ENCODE measurements around the gene C4orf50.

DNA sequence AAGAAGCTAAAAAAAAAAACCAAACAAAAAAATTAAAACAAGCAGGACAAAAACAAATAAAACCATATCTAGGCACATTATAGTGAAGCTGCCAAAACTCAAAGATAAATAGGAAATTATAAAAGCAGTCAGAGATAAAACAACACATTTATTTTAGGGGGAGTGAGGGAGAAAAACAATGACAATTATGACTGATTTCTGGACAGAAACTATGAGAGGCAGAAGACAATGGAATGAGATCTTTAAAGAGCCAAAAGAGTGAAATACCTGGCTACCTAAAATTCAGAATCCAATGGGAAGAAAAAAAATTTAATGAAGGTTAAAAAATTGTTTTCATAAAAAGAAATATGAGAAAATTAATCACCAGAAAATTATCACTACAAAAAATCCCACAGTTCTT lies 33.4 kb downstream of the C4orf50 start:
- no peak for TF ChIP-seq ZFP3 (CRISPR knock-in tag; IDR thresholded peaks at IDR 0.05)
- TF ChIP-seq, protein P1, sequence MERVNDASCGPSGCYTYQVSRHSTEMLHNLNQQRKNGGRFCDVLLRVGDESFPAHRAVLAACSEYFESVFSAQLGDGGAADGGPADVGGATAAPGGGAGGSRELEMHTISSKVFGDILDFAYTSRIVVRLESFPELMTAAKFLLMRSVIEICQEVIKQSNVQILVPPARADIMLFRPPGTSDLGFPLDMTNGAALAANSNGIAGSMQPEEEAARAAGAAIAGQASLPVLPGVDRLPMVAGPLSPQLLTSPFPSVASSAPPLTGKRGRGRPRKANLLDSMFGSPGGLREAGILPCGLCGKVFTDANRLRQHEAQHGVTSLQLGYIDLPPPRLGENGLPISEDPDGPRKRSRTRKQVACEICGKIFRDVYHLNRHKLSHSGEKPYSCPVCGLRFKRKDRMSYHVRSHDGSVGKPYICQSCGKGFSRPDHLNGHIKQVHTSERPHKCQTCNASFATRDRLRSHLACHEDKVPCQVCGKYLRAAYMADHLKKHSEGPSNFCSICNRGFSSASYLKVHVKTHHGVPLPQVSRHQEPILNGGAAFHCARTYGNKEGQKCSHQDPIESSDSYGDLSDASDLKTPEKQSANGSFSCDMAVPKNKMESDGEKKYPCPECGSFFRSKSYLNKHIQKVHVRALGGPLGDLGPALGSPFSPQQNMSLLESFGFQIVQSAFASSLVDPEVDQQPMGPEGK (CRISPR knock-in tag; IDR thresholded peaks at IDR 0.05; ENCODE audit: borderline replicate concordance) = no peak
- no peak for TF ChIP-seq ARNTL (CRISPR knock-in tag; IDR thresholded peaks at IDR 0.05; ENCODE audit: borderline replicate concordance, low read depth)
- no peak for TF ChIP-seq RARB (CRISPR knock-in tag; IDR thresholded peaks at IDR 0.05)
- TF ChIP-seq ESRRG (CRISPR knock-in tag; IDR thresholded peaks at IDR 0.05) = no peak
- no peak for TF ChIP-seq CSDC2 (CRISPR knock-in tag; IDR thresholded peaks at IDR 0.05)
- no peak for TF ChIP-seq PPARA (CRISPR knock-in tag; IDR thresholded peaks at IDR 0.05; ENCODE audit: borderline replicate concordance)
- TF ChIP-seq ISL1 (CRISPR knock-in tag; IDR thresholded peaks at IDR 0.05) = no peak
- TF ChIP-seq, protein P2, sequence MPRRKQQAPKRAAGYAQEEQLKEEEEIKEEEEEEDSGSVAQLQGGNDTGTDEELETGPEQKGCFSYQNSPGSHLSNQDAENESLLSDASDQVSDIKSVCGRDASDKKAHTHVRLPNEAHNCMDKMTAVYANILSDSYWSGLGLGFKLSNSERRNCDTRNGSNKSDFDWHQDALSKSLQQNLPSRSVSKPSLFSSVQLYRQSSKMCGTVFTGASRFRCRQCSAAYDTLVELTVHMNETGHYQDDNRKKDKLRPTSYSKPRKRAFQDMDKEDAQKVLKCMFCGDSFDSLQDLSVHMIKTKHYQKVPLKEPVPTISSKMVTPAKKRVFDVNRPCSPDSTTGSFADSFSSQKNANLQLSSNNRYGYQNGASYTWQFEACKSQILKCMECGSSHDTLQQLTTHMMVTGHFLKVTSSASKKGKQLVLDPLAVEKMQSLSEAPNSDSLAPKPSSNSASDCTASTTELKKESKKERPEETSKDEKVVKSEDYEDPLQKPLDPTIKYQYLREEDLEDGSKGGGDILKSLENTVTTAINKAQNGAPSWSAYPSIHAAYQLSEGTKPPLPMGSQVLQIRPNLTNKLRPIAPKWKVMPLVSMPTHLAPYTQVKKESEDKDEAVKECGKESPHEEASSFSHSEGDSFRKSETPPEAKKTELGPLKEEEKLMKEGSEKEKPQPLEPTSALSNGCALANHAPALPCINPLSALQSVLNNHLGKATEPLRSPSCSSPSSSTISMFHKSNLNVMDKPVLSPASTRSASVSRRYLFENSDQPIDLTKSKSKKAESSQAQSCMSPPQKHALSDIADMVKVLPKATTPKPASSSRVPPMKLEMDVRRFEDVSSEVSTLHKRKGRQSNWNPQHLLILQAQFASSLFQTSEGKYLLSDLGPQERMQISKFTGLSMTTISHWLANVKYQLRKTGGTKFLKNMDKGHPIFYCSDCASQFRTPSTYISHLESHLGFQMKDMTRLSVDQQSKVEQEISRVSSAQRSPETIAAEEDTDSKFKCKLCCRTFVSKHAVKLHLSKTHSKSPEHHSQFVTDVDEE (CRISPR knock-in tag; IDR thresholded peaks at IDR 0.05) = no peak
- TF ChIP-seq, protein P3, sequence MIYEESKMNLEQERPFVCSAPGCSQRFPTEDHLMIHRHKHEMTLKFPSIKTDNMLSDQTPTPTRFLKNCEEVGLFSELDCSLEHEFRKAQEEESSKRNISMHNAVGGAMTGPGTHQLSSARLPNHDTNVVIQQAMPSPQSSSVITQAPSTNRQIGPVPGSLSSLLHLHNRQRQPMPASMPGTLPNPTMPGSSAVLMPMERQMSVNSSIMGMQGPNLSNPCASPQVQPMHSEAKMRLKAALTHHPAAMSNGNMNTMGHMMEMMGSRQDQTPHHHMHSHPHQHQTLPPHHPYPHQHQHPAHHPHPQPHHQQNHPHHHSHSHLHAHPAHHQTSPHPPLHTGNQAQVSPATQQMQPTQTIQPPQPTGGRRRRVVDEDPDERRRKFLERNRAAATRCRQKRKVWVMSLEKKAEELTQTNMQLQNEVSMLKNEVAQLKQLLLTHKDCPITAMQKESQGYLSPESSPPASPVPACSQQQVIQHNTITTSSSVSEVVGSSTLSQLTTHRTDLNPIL (CRISPR knock-in tag; IDR thresholded peaks at IDR 0.05; ENCODE audit: low read depth) = no peak
- no peak for TF ChIP-seq ZC3H10 (CRISPR knock-in tag; IDR thresholded peaks at IDR 0.05)

Data from SK-N-SH treated with all-trans-retinoic acid at 6 μM for 48 hours (cell line).